Erythroblast (primary cell): Measurements from ENCODE around the gene PSME1.

Source experiments
- GATA1 ChIP-seq: IDR thresholded peaks from 2 replicates; pipeline ENCODE4 v1.6.1; 2011; ENCODE audit warnings: low read depth, mild to moderate bottlenecking, control low read depth, low read length, moderate library complexity
- POLR2A ChIP-seq: IDR thresholded peaks from 2 replicates; pipeline ENCODE4 v1.6.1; 2011; ENCODE audit warnings: mild to moderate bottlenecking, low read length

DNA sequence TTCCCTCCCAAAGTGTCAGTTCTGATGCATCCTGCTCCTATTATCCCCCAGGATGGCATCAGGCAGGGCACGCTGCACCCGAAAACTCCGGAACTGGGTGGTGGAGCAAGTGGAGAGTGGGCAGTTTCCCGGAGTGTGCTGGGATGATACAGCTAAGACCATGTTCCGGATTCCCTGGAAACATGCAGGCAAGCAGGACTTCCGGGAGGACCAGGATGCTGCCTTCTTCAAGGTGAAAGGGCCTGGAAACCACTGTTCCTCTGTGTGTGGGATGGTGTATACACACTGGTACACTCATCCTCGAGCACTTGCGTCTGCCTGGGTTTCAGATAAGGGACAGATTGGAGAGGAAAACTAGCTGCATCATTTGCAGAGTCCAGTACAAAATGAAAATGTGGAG lies 26.1 kb downstream of the PSME1 start:
- TF ChIP-seq POLR2A (no peak), GATA1 (no peak)
